Neutrophil (primary cell): ENCODE measurements around the gene DOC2B.
"Not testable (repeated sequence)": the region's sequence is repeated elsewhere in the genome, so short reads cannot be mapped to it uniquely, and the experiment has no call there.

Experiments used
- H3K27ac ChIP-seq: fragments of 200-600 bp; sonication (generic); 2 replicates; pipeline ENCODE4 v1.5.1; 2016; ENCODE audit warnings: mild to moderate bottlenecking, moderate library complexity
- H3K27me3 ChIP-seq: fragments of 200-600 bp; sonication (generic); 2 replicates; pipeline ENCODE4 v1.6.0; 2016; ENCODE audit warnings: mild to moderate bottlenecking
- H3K36me3 ChIP-seq: fragments of 200-600 bp; sonication (generic); 2 replicates; pipeline ENCODE4 v1.5.1; 2017
- H3K4me1 ChIP-seq, 2 experiments: fragments of 200-600 bp in 1 of 2; sonication (generic) in 1 of 2; 1 replicate in 1 of 2; 2 replicates in 1 of 2; pipeline versions ENCODE4 v1.5.1 to v1.6.1; 2013 to 2016; ENCODE audit warnings: low read depth in 1 of 2, low read length in 1 of 2, mild to moderate bottlenecking in 1 of 2, moderate library complexity in 1 of 2; ENCODE audit not compliant: control insufficient read depth in 1 of 2, insufficient read depth in 1 of 2
- H3K4me3 ChIP-seq, 2 experiments: fragments of 200-600 bp in 1 of 2; sonication (generic) in 1 of 2; 1 replicate in 1 of 2; 2 replicates in 1 of 2; pipeline ENCODE4 v1.5.1; 2013 to 2016; ENCODE audit warnings: low read depth in 1 of 2, low read length in 1 of 2, mild to moderate bottlenecking in 1 of 2, moderate library complexity in 1 of 2
- H3K9me3 ChIP-seq: fragments of 200-600 bp; sonication (generic); 2 replicates; pipeline ENCODE4 v1.5.1; 2016
- CTCF ChIP-seq: fragments of 200-600 bp; sonication (generic); IDR thresholded peaks from 2 replicates; pipeline ENCODE4 v1.5.1; 2016; ENCODE audit warnings: antibody characterized with exemption

DOC2B gene

DNA sequence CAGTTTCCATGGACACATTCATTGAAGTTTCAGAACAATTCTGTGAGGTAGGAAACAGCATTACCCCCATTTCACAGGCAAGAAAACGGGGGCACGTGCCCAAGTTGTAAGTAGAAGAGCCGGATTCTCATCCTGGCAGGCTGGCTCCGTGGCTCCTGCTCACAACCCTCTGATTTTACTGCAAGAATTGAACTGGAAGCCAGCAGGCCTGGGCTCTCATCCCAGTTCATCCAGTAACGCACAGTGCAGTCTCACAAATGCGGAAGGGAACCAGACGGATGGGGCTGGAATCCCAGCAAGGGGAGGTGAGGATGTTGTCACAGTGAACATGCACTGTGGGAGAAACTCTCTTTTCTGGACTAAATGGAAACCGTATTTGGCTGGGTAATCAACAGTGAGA is 40.7 kb upstream of the DOC2B start:
- Histone ChIP-seq H3K27ac (no peak overlapping the region), H3K4me1 (no peaks in the 10 kb centered on the region), H3K36me3 (no peaks in the 10 kb centered on the region), H3K27me3 (no peaks in the 10 kb centered on the region), H3K4me3 (no peak overlapping the region), H3K9me3 (no peaks in the 10 kb centered on the region)
- no peak for TF ChIP-seq CTCF

- no peaks in the 10 kb centered on the region for H3K9me3 ChIP-seq
- H3K36me3 ChIP-seq, result peaks cover 3% of the 10 kb centered on the region
- no peak overlapping the region for H3K27ac ChIP-seq
- H3K4me1 ChIP-seq, result no peaks in the 10 kb centered on the region
- TF ChIP-seq CTCF, result no peak
- no peaks in the 10 kb centered on the region for H3K27me3 ChIP-seq
- no peak overlapping the region for H3K4me3 ChIP-seq
Measured at GRCh38 chr17:219696-220095, 38.2 kb upstream of the DOC2B start.

DNA sequence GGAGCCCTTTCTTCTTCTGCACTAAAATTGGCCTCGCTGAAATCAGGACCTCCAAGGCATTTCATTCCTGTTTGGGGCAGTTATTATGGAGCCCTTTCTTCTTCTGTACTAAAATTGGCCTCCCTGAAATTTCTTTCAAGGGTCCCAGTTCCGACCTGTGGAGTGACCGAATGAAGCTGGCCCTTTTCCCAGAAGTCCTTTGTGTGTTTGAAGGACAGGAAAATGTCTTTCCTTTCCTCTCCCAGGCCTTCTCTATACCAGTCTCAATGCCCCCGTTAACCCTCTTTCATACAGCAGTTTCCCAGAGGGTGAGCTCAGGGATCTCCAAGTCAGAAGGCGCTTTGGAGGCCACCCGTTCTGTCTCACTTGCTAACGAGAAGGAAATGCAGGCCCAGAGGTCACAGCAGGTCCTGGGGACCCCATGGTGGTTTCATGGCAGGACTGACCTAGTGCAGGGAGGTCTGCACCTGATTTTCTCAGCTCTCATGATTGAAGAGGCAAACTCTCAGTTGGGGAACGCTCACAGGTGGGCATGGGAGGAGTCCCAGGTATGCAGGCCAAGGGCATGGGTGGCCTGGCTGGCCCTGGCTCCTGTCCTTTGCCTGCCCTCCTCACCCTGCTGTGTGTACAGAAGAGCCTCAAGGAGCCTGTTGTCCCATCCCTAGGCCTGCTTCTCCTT is 37.1 kb upstream of the DOC2B start:
- H3K36me3 ChIP-seq, result peaks cover 9% of the 10 kb centered on the region
- H3K9me3 ChIP-seq, result no peaks in the 10 kb centered on the region
- TF ChIP-seq CTCF, result no peak

DNA sequence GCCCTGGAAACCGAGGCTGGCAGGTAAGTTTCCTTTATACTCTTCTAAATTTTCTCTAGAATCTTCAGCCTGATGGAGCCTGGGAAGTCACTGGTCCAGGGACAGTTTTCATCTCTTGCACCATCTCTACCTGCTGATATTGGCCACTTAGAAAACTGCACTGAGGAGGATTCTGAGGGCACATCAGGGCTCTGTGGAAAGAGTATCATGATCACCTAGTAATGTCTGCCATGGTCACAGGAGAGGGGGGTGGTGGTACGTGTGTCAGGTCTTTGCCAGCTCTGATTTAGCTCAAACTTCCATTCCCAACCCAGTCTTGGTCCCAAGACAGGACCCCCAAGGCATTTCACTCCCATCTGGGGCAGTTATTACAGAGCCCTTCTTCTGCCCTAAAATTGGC is 35.2 kb upstream of the DOC2B start:
- no peak for TF ChIP-seq CTCF
- H3K9me3 ChIP-seq, result no peaks in the 10 kb centered on the region

More for the DNA sequence above, 37.1 kb upstream of the DOC2B start:
- Histone ChIP-seq H3K4me1 (no peaks in the 10 kb centered on the region), H3K27ac (no peak overlapping the region), H3K27me3 (no peaks in the 10 kb centered on the region), H3K4me3 (no peak overlapping the region)

GRCh38 chr17:215563-216478 is 34.4 kb upstream of the DOC2B start:
- not testable (repeated sequence) for H3K27ac ChIP-seq, H3K4me3 ChIP-seq

More for the DNA sequence above, 35.2 kb upstream of the DOC2B start:
- Histone ChIP-seq H3K4me3 (no peak overlapping the region), H3K36me3 (peaks cover 23% of the 10 kb centered on the region), H3K27me3 (no peaks in the 10 kb centered on the region), H3K27ac (no peak overlapping the region), H3K4me1 (no peaks in the 10 kb centered on the region)

DNA sequence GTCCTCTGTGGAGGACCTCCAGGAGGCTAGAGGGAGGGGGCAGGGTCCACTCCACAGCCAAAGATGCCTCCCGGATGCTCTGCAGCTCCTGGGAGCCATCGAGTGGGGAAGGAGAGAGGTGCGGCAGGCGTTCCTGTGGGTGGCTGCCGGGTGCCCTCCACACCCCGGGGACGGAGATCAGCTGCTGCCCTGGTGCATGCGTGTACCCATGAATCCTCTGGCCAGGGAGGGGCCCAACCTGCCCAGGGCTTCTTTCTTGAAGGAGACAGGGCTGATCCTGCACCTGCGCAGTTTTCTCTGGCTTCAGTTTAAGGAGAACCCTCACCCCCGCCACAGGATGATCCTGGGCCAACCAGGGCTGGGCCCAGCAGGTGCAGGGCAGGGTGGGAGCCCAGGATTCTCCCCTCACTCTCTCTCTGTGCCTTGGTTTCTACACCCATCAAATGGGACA is 33.5 kb upstream of the DOC2B start:
- Histone ChIP-seq H3K4me1 (no peaks in the 10 kb centered on the region), H3K9me3 (no peaks in the 10 kb centered on the region), H3K4me3 (no peak overlapping the region), H3K36me3 (peaks cover 29% of the 10 kb centered on the region), H3K27ac (no peak overlapping the region), H3K27me3 (peaks cover 3% of the 10 kb centered on the region)
- no peak for TF ChIP-seq CTCF

More at GRCh38 chr17:215563-216478, 34.4 kb upstream of the DOC2B start:
- H3K36me3 ChIP-seq, result peaks cover 29% of the 10 kb centered on the region
- H3K9me3 ChIP-seq, H3K4me1 ChIP-seq, H3K27me3 ChIP-seq: not testable (repeated sequence)
